Kidney glomerular epithelial cell (primary cell): ENCODE results near the gene RBMS1.

ENCODE experiments used
- DNase-seq: peaks from one replicate; lab custom pipeline; 2025; lab: John Stamatoyannopoulos, UW

Gene RBMS1

GRCh38 chr2:160278101-160278878, 215.3 kb downstream of the RBMS1 start:
- no peak for DNase-seq

- DNase-seq: no peak
Observed at GRCh38 chr2:160277151-160277550, 216.5 kb downstream of the RBMS1 start.

GRCh38 chr2:160275656-160276055, 218.0 kb downstream of the RBMS1 start:
- peak; percentile 66 for DNase-seq

- DNase-seq: no peak
Observed at GRCh38 chr2:160271171-160272086, 222.2 kb downstream of the RBMS1 start.

GRCh38 chr2:160270571-160271113, 223.0 kb downstream of the RBMS1 start:
- no peak for DNase-seq

- DNase-seq: peak; percentile 90
Observed at GRCh38 chr2:160269803-160270570, 223.6 kb downstream of the RBMS1 start.

- DNase-seq: peak; percentile 30
Observed at GRCh38 chr2:160269365-160269764, 224.2 kb downstream of the RBMS1 start.

- no peak for DNase-seq
Observed at GRCh38 chr2:160268151-160268781, 225.3 kb downstream of the RBMS1 start.

- DNase-seq: no peak
Observed at GRCh38 chr2:160267692-160268091, 225.9 kb downstream of the RBMS1 start.

GRCh38 chr2:160267022-160267421, 226.6 kb downstream of the RBMS1 start:
- no peak for DNase-seq

- no peak for DNase-seq
Observed at GRCh38 chr2:160266037-160266551, 227.5 kb downstream of the RBMS1 start.

- peak; percentile 16 for DNase-seq
Observed at GRCh38 chr2:160264308-160264707, 229.3 kb downstream of the RBMS1 start.

GRCh38 chr2:160261732-160262131, 231.9 kb downstream of the RBMS1 start:
- no peak for DNase-seq

GRCh38 chr2:160258492-160258805, 235.2 kb downstream of the RBMS1 start:
- no peak for DNase-seq

GRCh38 chr2:160257743-160258491, 235.7 kb downstream of the RBMS1 start:
- no peak for DNase-seq

GRCh38 chr2:160257041-160257742, 236.4 kb downstream of the RBMS1 start:
- peak; percentile 76 for DNase-seq

- DNase-seq: peak; percentile 59
Observed at GRCh38 chr2:160256507-160256906, 237.1 kb downstream of the RBMS1 start.

- no peak for DNase-seq
Observed at GRCh38 chr2:160255408-160255807, 238.2 kb downstream of the RBMS1 start.

- DNase-seq: no peak
Observed at GRCh38 chr2:160254189-160254762, 239.3 kb downstream of the RBMS1 start.
